Measurements from ENCODE around the gene CRYZ.

DNA sequence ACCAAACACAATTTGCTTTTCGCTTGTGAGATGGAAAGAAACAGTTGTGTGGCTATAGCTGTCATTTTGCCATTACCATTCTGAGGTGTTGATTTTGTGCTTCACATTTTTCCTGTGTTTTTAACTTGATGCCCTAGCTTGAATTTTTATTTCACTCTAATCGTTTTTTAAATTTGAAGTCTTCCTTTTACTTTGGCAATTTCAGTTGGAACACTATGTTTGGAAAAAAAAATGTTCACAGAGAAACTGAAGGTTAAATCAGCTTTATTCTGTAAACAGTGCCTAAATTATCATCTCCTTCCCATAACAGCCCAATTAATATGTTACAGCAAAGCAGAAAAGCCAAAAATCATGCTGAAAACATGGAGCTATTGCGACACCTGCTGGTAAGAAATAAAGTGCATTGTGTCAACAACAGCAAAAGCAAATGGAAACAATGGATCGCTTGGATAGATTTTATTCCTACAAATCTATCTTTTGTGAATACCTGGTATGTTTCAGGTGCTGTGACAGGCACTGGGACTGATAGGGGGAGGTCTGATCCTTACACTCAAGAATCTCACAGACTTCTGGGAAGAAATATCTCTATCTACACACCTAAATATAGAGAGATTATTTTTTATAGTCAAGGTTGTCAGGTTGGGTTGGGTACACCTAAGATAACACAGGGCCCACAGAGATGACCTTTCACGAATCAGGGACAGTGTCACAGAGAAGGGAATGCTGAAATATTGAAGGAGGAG lies 43.1 kb downstream of the CRYZ start:
- TF ChIP-seq, protein P1, sequence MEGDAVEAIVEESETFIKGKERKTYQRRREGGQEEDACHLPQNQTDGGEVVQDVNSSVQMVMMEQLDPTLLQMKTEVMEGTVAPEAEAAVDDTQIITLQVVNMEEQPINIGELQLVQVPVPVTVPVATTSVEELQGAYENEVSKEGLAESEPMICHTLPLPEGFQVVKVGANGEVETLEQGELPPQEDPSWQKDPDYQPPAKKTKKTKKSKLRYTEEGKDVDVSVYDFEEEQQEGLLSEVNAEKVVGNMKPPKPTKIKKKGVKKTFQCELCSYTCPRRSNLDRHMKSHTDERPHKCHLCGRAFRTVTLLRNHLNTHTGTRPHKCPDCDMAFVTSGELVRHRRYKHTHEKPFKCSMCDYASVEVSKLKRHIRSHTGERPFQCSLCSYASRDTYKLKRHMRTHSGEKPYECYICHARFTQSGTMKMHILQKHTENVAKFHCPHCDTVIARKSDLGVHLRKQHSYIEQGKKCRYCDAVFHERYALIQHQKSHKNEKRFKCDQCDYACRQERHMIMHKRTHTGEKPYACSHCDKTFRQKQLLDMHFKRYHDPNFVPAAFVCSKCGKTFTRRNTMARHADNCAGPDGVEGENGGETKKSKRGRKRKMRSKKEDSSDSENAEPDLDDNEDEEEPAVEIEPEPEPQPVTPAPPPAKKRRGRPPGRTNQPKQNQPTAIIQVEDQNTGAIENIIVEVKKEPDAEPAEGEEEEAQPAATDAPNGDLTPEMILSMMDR (IDR thresholded peaks at IDR 0.05) = peak; percentile 85 to 95 (median 89)
- TF ChIP-seq POLR2A (IDR thresholded peaks at IDR 0.05) = no peak
